ENCODE data around the gene ADAD1. TPM values are rescaled to one million over a fixed set of nuclear protein-coding genes. Genes with fewer than 3 reads are reported as not detected.

Gene ADAD1
- total and polyA plus RNA-seq, 8 donors = not detected

DNA sequence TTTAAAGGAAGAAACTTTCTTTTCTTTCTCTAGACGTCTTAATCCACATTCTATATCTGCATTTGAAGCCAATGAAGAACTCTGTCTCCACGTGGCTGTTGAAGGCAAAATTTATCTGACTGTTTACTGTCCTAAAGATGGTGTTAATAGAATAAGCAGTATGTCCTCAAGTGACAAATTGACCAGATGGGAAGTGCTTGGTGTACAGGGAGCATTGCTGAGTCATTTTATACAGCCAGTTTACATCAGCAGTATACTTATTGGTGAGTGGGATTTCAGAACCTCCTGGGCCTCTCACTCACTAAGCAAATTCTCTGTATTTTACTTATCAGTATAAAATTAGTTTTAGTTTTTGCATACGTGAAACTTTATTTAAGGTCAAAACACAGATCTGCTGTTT, 33.7 kb downstream of the ADAD1 start:
- intact Hi-C loops (cut with DNase I; ENCODE audit: low total_unique reads) = no loop called here
- H3K4me3 ChIP-seq = no peak overlapping the region
- no peak overlapping the region for H3K27ac ChIP-seq
- no peaks in the 10 kb centered on the region for H3K27me3 ChIP-seq
- H3K9me3 ChIP-seq = no peaks in the 10 kb centered on the region
- WGBS, 5 donors = 27 to 41% (median 36%) methylated on average over 3 of the region's 3 CpGs
- H3K4me1 ChIP-seq = no peaks in the 10 kb centered on the region
- DNase-seq = peak in 1 of 2 donors; percentile 3
- TF ChIP-seq POLR2A (IDR thresholded peaks at IDR 0.05) = no peak
- TF ChIP-seq, protein P1, sequence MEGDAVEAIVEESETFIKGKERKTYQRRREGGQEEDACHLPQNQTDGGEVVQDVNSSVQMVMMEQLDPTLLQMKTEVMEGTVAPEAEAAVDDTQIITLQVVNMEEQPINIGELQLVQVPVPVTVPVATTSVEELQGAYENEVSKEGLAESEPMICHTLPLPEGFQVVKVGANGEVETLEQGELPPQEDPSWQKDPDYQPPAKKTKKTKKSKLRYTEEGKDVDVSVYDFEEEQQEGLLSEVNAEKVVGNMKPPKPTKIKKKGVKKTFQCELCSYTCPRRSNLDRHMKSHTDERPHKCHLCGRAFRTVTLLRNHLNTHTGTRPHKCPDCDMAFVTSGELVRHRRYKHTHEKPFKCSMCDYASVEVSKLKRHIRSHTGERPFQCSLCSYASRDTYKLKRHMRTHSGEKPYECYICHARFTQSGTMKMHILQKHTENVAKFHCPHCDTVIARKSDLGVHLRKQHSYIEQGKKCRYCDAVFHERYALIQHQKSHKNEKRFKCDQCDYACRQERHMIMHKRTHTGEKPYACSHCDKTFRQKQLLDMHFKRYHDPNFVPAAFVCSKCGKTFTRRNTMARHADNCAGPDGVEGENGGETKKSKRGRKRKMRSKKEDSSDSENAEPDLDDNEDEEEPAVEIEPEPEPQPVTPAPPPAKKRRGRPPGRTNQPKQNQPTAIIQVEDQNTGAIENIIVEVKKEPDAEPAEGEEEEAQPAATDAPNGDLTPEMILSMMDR (IDR thresholded peaks at IDR 0.05) = no peak
- no peak for TF ChIP-seq POLR2AphosphoS5 (IDR thresholded peaks at IDR 0.05)
- TF ChIP-seq EP300 (IDR thresholded peaks at IDR 0.05) = no peak
- no peaks in the 10 kb centered on the region for H3K36me3 ChIP-seq

DNA sequence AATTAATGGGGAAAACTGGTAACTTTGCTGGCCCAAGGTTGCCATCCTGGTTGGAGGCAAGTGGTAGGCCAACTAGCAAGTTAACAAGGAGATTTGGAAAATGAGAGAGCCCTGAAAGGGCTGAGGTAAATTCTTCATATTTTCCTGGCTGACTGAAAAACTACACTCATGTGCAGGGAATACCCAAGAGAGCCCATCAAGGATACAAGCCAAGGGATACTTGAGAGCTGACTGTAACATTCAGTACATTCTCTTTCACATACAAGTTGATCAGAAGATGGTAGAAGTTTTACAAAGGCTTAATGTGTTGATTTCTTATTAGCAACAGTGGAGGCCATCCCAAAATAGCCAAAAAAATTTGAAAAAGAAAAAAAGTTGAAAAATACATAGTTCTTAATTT, 44.4 kb downstream of the ADAD1 start:
- no peak overlapping the region for H3K27ac ChIP-seq
- no peak overlapping the region for H3K4me3 ChIP-seq
- H3K27me3 ChIP-seq = no peaks in the 10 kb centered on the region
- DNase-seq = no peak
- intact Hi-C loops (cut with DNase I; ENCODE audit: low total_unique reads) = no loop called here
- H3K36me3 ChIP-seq = no peaks in the 10 kb centered on the region
- no peaks in the 10 kb centered on the region for H3K4me1 ChIP-seq
- TF ChIP-seq, protein P1 (IDR thresholded peaks at IDR 0.05) = no peak
- no peak for TF ChIP-seq POLR2A (IDR thresholded peaks at IDR 0.05)
- peaks cover 0 to 13% (median 3%) of the 10 kb centered on the region in 4 donors for H3K9me3 ChIP-seq

DNA sequence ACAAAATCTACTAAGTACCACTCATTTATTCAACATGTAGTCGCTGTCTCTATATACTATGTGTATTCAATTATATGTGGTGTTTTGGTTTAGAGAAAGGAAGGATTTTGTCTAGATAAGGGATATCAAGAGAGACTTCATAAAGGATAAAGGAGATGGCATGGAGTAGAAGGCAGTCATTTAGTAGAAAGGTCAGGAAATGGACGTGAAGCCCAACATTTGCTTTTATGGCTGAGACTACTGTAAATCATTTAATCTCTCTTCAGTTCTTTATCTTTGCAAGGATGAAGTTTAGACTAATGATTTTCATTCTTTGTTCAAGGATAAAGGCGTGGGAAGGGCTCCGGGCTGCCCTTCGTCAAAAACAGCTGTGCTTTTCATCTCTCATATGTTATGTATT, 52.5 kb downstream of the ADAD1 start:
- Histone ChIP-seq H3K9me3 (no peaks in the 10 kb centered on the region), H3K4me3 (no peak overlapping the region)
- 43 to 57% (median 48%) methylated on average over 5 of the region's 5 CpGs for WGBS, 5 donors

DNA sequence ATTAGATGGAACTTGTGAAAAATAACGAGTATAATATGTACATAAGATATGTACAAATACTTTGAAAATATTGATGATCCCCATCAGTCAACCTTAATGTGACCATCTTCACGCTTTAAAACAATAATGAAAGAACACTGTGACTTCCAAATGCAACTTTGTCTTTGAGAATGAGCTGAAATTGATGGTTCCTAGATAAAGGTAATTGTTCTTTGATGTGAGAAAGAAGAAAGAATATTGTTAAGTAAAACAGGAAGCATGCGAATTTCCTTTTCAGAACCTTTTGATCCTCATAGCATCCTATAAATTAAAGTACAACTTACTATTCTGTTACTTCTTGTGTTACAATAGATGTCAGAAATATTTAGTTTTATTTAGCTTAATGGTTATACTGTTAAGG, 55.5 kb downstream of the ADAD1 start:
- Histone ChIP-seq H3K4me1 (no peaks in the 10 kb centered on the region), H3K27me3 (no peaks in the 10 kb centered on the region), H3K9me3 (no peaks in the 10 kb centered on the region), H3K36me3 (no peaks in the 10 kb centered on the region), H3K4me3 (no peak overlapping the region), H3K27ac (no peak overlapping the region)
- 60 to 75% (median 74%) methylated on average over 3 of the region's 3 CpGs for WGBS, 5 donors
- intact Hi-C loops (cut with DNase I; ENCODE audit: low total_unique reads) = no loop called here
- DNase-seq = no peak
- TF ChIP-seq EP300 (IDR thresholded peaks at IDR 0.05) (no peak), POLR2AphosphoS5 (IDR thresholded peaks at IDR 0.05) (no peak), POLR2A (IDR thresholded peaks at IDR 0.05) (no peak)
- TF ChIP-seq, protein P1 (IDR thresholded peaks at IDR 0.05) = no peak

More for the DNA sequence above, 52.5 kb downstream of the ADAD1 start:
- no peaks in the 10 kb centered on the region for H3K4me1 ChIP-seq
- no peak overlapping the region for H3K27ac ChIP-seq
- TF ChIP-seq, protein P1 (IDR thresholded peaks at IDR 0.05) = no peak
- TF ChIP-seq POLR2AphosphoS5 (IDR thresholded peaks at IDR 0.05) (no peak), EP300 (IDR thresholded peaks at IDR 0.05) (no peak), POLR2A (IDR thresholded peaks at IDR 0.05) (no peak)
- H3K36me3 ChIP-seq = no peaks in the 10 kb centered on the region
- intact Hi-C loops (cut with DNase I; ENCODE audit: low total_unique reads) = no loop called here
- DNase-seq = no peak
- H3K27me3 ChIP-seq = no peaks in the 10 kb centered on the region

All from stomach (tissue), 9 donors.